Measurements from ENCODE around the gene MOCS3.
A peak's percentile ranks its signal among the peaks of the same experiment; 100 is the strongest.
"Not testable (repeated sequence)": the region's sequence is repeated elsewhere in the genome, so short reads cannot be mapped to it uniquely, and the experiment has no call there.

The MOCS3 gene

DNA sequence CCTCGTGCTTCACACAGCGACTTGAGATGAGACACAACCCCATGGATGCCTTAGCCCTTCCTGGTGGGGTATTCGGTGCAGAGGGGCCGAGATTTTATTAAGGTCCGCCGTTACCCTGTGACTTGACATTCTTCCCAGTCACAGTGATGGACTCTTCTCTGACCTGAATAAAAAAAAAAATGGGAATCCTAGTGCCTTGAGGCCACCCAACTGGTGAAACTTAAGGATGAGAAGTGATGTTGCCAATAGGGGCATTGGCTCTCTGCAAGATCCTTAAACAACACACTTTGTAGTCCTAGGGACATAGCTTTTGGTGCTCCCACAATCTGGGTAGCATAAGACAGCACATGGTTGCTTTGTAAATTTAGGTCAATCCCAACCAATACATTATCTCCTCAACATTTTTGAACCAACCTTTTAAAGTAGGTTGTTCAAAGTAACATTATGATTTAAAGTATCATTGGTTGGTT, 26.6 kb upstream of the MOCS3 start:
- no peak for DNase-seq

DNA sequence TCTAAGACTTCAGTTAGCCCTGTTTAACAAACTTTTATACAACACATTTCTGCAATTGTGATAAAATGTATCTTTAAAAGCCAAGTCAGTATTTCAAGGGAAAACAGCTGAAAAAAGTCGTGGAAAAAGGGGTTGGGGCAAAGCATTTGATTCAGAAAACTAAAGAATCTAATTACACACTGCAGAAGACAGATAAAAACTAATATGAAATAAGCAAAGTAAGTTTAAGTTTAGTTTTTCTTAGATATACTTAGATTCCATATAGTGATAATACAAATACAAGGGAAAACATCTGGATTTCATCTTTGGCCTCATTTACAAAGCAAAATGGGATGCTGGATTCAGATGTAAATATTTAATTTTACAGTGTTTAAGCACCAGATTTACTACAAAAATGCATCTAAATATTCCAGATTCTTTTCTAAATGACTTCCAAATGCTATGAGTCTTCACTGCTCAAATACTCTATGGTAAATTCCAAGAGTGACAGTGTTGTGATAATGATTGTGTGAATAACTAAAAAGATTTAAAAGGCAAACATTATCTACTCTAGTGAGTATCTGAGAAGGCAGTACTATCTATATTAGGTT, 25.8 kb upstream of the MOCS3 start:
- no peak for DNase-seq

- DNase-seq: no peak
These were observed 25.0 kb upstream of the MOCS3 start for GRCh38 chr20:50933589-50933988.

DNA sequence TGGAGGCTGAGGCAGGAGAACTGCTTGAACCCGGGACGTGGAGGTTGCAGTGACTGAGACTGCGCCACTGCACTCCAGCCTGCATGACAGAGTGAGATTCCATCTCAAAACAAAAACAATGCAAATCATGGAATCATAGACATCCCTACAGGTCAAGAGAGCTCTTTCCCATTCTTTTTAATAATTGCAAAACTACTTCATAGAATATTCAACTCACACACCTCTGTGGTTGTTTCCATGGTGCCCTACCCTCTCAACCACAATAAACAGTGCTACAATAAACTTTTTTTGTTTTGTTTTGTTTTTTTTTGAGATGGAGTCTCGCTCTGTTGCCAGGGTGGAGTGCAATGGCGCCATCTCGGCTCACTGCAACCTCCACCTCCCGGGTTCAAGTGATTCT, 15.5 kb upstream of the MOCS3 start:
- no peak for DNase-seq

DNA sequence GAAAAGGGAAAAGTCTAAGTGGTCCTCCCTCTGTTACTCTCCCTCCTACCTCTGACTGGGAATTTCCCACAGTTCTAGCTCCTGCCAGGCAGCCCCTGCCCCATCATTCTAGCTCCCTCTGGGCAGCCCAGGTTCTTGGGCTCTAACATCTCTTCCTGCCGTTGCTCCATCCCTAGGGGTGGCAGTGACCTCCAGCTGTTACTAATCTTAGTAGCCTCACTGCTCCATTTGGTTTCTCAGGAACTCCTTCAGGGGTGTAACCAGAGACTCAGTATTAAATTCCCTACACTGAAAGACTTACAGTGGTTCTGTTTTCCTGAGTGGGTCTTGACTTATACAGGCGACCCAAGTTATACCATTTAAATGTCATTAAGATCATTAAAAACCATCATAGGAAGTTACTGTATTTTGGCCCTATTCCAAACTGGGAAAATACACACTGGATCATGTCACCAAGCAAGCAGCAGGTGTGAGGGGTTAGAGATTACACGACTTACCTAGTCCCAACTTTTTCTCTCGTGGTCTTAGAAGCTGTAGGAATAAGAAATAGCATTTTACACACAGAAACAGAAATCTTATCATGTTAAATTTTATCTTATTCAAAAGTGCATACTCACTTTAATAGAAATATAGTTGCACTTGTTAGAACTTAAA, 10.4 kb upstream of the MOCS3 start:
- no peak for DNase-seq

DNA sequence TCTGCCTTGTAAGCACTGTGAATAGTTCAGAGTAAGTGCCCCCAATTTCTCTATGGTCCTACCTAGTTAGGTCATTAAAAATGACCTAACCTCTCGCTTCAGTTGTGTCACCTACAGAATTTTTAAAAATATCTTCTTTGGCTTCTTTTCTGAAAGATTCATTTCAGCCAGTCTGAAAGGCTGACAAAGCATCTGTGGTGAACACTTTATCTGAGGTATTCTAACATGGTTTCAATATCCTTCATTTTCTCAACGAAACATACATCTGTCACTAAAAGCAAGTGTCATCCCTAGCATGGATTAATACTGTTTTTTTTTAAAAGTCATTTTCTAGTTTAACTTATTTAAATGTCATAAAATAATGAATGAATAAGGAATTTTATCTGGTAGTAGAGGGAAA, 5.4 kb upstream of the MOCS3 start:
- no peak for DNase-seq

GRCh38 chr20:50953821-50954220, 4.8 kb upstream of the MOCS3 start:
- DNase-seq: no peak

GRCh38 chr20:50957276-50957675, 1.3 kb upstream of the MOCS3 start:
- DNase-seq: no peak

- DNase-seq: peak; percentile 93 to 99 (median 98)
These were observed 612 bp upstream of the MOCS3 start, which contains the start of gene DPM1 for GRCh38 chr20:50957798-50958614. TSS of gene DPM1 (minus strand) at chr20:50958532. CDS start at chr20:50958523, 9 bp downstream.

DNA sequence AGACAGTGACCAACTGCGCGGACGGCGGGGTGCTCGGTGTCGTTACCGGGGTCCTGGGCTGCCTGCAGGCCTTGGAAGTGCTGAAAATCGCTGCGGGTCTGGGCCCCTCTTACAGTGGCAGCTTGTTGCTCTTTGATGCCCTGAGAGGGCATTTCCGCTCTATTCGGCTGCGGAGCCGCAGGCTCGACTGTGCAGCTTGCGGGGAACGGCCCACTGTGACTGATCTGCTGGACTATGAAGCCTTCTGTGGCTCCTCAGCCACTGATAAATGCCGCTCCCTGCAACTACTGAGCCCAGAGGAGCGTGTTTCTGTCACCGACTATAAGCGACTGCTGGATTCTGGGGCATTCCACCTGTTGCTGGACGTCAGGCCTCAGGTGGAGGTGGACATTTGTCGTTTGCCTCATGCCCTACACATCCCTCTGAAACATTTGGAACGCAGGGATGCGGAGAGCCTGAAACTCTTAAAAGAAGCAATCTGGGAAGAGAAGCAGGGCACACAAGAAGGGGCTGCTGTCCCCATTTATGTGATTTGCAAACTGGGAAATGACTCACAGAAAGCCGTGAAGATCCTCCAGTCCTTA, 1.0 kb downstream of the MOCS3 start:
- DNase-seq: no peak

GRCh38 chr20:50967586-50967985, 9.0 kb downstream of the MOCS3 start:
- DNase-seq: no peak

DNA sequence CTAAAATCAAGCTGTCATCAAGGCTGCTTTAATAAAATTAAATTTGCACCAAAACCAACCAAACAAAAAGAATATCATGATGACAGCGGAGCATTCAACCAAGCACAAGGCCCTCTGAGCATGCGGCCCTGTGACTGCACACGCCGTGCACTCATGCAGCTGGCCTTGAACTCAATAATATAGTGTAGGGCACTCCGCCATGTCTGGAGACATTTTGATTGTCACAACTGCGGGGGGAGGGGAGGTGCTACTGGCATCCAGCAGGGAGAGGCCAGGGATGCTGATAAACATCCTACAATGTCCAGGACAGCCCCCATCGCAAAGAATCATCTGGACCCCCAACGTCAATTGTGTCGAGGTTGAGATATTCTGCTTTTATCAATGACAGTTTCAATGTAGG, 9.7 kb downstream of the MOCS3 start:
- no peak for DNase-seq

DNA sequence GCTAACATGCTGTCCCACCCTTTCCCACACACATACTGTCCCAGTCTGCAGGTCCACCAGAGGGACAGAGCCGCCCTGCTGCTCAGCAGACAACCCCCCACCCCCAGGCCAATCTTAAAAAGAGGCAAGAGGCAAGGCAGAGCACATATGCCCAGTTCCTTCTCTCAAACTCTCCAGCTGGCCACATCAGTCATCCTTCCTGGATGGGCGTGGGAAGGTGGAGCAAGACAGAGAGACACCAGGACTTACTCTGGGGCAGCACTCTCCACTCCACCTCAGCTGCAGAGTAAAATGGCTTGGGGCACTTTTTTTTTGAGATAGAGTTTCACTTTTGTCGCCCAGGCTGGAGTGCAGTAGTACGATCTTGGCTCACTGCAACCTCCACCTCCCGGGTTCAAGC, 10.8 kb downstream of the MOCS3 start:
- DNase-seq: no peak

- DNase-seq: no peak
These were observed 11.3 kb downstream of the MOCS3 start for GRCh38 chr20:50969912-50970311.

- DNase-seq: no peak
These were observed 17.2 kb downstream of the MOCS3 start for GRCh38 chr20:50975701-50976330.

- DNase-seq: no peak
These were observed 18.7 kb downstream of the MOCS3 start for GRCh38 chr20:50977066-50978021.

DNA sequence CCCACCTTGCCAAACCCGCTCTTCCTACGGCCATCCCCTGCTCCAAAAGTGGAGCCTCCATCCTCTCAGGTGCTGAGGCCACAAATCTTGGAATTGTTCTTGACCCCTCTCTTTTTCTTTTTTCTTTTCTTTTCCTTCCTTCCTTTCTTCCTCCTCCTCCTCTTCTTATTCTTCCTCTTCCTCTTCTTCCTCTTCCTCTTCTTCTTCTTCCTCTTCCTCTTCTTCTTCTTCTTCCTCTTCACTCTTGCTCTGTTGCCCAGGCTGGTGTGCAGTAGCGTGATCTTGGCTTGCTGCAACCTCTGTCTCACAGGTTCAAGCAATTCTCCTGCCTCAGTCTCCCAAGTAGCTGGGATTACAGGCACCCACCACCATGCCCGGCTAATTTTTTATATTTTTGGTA, 19.9 kb downstream of the MOCS3 start:
- not testable (repeated sequence) for DNase-seq

GRCh38 chr20:50980071-50980681, 21.6 kb downstream of the MOCS3 start:
- peak in 1 of 3 experiments; percentile 18 for DNase-seq

- DNase-seq: peak; percentile 46 to 78 (median 47)
These were observed 22.5 kb downstream of the MOCS3 start for GRCh38 chr20:50980851-50981713.

- DNase-seq: no peak
These were observed 23.1 kb downstream of the MOCS3 start for GRCh38 chr20:50981714-50982048.
